Muscle layer of colon (tissue), 2 donors: ENCODE results near the gene IL6R.

Source experiments
- H3K27ac ChIP-seq: one replicate; pipeline ENCODE4 v1.7.0; 2013; ENCODE audit warnings: low read depth, mild to moderate bottlenecking, low read length, moderate library complexity
- H3K27me3 ChIP-seq, 2 donors: one replicate each; pipeline ENCODE4 v1.7.0; 2013; ENCODE audit warnings: low read length in 2 of 2, mild to moderate bottlenecking in 2 of 2; ENCODE audit not compliant: insufficient read depth in 2 of 2, control insufficient read depth in 1 of 2
- H3K36me3 ChIP-seq: one replicate; pipeline ENCODE4 v1.7.0; 2013; ENCODE audit warnings: mild to moderate bottlenecking, low read length; ENCODE audit not compliant: insufficient read depth
- H3K4me1 ChIP-seq: one replicate; pipeline ENCODE4 v1.7.0; 2013; ENCODE audit warnings: mild to moderate bottlenecking, low read length; ENCODE audit not compliant: insufficient read depth
- H3K4me3 ChIP-seq, 2 donors: one replicate each; pipeline ENCODE4 v1.7.0; 2013; ENCODE audit warnings: low read length in 2 of 2, low read depth in 1 of 2, mild to moderate bottlenecking in 1 of 2, moderate library complexity in 1 of 2
- H3K9ac ChIP-seq: one replicate; pipeline ENCODE4 v1.7.0; 2013; ENCODE audit warnings: low read length
- H3K9me3 ChIP-seq: one replicate; pipeline ENCODE4 v1.7.0; 2013; ENCODE audit warnings: mild to moderate bottlenecking, low read length
- donor health status: abdominal sarcoma.
- donor health status: Adenocarcinoma of cecum.

IL6R gene

GRCh38 chr1:154408174-154408777 is 3.1 kb downstream of the IL6R start:
- Histone ChIP-seq H3K27ac (peak overlapping the region; percentile 95), H3K9ac (peak overlapping the region; percentile 79), H3K36me3 (no peaks in the 10 kb centered on the region), H3K9me3 (no peaks in the 10 kb centered on the region), H3K27me3 (no peaks in the 10 kb centered on the region), H3K4me1 (peaks cover 65% of the 10 kb centered on the region), H3K4me3 (peak overlapping the region; percentile 8 to 82)

GRCh38 chr1:154410185-154410827 is 5.2 kb downstream of the IL6R start:
- Histone ChIP-seq H3K27ac (peak overlapping the region; percentile 95), H3K9ac (no peak overlapping the region), H3K4me1 (peaks cover 77% of the 10 kb centered on the region), H3K27me3 (no peaks in the 10 kb centered on the region), H3K36me3 (no peaks in the 10 kb centered on the region), H3K4me3 (no peak overlapping the region), H3K9me3 (no peaks in the 10 kb centered on the region)

GRCh38 chr1:154411525-154411924 is 6.4 kb downstream of the IL6R start:
- H3K36me3 ChIP-seq, result no peaks in the 10 kb centered on the region
- H3K9me3 ChIP-seq, result no peaks in the 10 kb centered on the region
- no peak overlapping the region for H3K4me3 ChIP-seq
- H3K27ac ChIP-seq, result peak overlapping the region; percentile 95
- peaks cover 83% of the 10 kb centered on the region for H3K4me1 ChIP-seq
- no peaks in the 10 kb centered on the region for H3K27me3 ChIP-seq
- no peak overlapping the region for H3K9ac ChIP-seq

- Histone ChIP-seq H3K27me3 (no peaks in the 10 kb centered on the region), H3K9ac (no peak overlapping the region), H3K4me1 (peaks cover 80% of the 10 kb centered on the region), H3K36me3 (no peaks in the 10 kb centered on the region), H3K9me3 (no peaks in the 10 kb centered on the region), H3K4me3 (no peak overlapping the region), H3K27ac (peak overlapping the region; percentile 32)
Observed at GRCh38 chr1:154413177-154413783, 8.1 kb downstream of the IL6R start.

GRCh38 chr1:154414606-154415005 is 9.5 kb downstream of the IL6R start:
- Histone ChIP-seq H3K9me3 (no peaks in the 10 kb centered on the region), H3K27ac (peak overlapping the region; percentile 63), H3K4me1 (peaks cover 79% of the 10 kb centered on the region), H3K4me3 (no peak overlapping the region), H3K9ac (no peak overlapping the region), H3K27me3 (no peaks in the 10 kb centered on the region), H3K36me3 (no peaks in the 10 kb centered on the region)

GRCh38 chr1:154416471-154417337 is 11.6 kb downstream of the IL6R start:
- no peak overlapping the region for H3K9ac ChIP-seq
- H3K36me3 ChIP-seq, result no peaks in the 10 kb centered on the region
- peak overlapping the region; percentile 48 for H3K27ac ChIP-seq
- no peaks in the 10 kb centered on the region for H3K9me3 ChIP-seq
- H3K4me1 ChIP-seq, result peaks cover 76% of the 10 kb centered on the region
- H3K27me3 ChIP-seq, result no peaks in the 10 kb centered on the region
- H3K4me3 ChIP-seq, result no peak overlapping the region

GRCh38 chr1:154417338-154417608 is 12.1 kb downstream of the IL6R start:
- H3K4me3 ChIP-seq, result no peak overlapping the region
- no peaks in the 10 kb centered on the region for H3K9me3 ChIP-seq
- H3K36me3 ChIP-seq, result no peaks in the 10 kb centered on the region
- peaks cover 79% of the 10 kb centered on the region for H3K4me1 ChIP-seq
- peak overlapping the region; percentile 48 for H3K27ac ChIP-seq
- no peaks in the 10 kb centered on the region for H3K27me3 ChIP-seq
- no peak overlapping the region for H3K9ac ChIP-seq

- peaks cover 84% of the 10 kb centered on the region for H3K4me1 ChIP-seq
- no peaks in the 10 kb centered on the region for H3K9me3 ChIP-seq
- H3K9ac ChIP-seq, result peak overlapping the region; percentile 29
- H3K27ac ChIP-seq, result peak overlapping the region; percentile 93
- no peak overlapping the region for H3K4me3 ChIP-seq
- no peaks in the 10 kb centered on the region for H3K27me3 ChIP-seq
- no peaks in the 10 kb centered on the region for H3K36me3 ChIP-seq
Observed at GRCh38 chr1:154418062-154418921, 13.1 kb downstream of the IL6R start.

- peaks cover 82% of the 10 kb centered on the region for H3K4me1 ChIP-seq
- no peak overlapping the region for H3K4me3 ChIP-seq
- H3K9me3 ChIP-seq, result no peaks in the 10 kb centered on the region
- H3K9ac ChIP-seq, result peak overlapping the region; percentile 29
- peak overlapping the region; percentile 93 for H3K27ac ChIP-seq
- H3K36me3 ChIP-seq, result no peaks in the 10 kb centered on the region
- no peaks in the 10 kb centered on the region for H3K27me3 ChIP-seq
Observed at GRCh38 chr1:154418923-154419619, 13.9 kb downstream of the IL6R start.

- H3K27ac ChIP-seq, result peak overlapping the region; percentile 93
- peak overlapping the region; percentile 49 for H3K9ac ChIP-seq
- peaks cover 82% of the 10 kb centered on the region for H3K4me1 ChIP-seq
- H3K27me3 ChIP-seq, result no peaks in the 10 kb centered on the region
- no peaks in the 10 kb centered on the region for H3K36me3 ChIP-seq
- peak overlapping the region; percentile 6 to 43 for H3K4me3 ChIP-seq
- no peaks in the 10 kb centered on the region for H3K9me3 ChIP-seq
Observed at GRCh38 chr1:154419620-154420571, 14.8 kb downstream of the IL6R start.
